HG02870 (cell line): Measurements from ENCODE around the gene MAP4K2.

Source experiments
- ATAC-seq: cut with Tn5 transposase; IDR thresholded peaks from one replicate; pipeline ENCODE4 v1.9.1; 2021; ENCODE audit warnings: mild to moderate bottlenecking, moderate library complexity; ENCODE audit not compliant: unreplicated experiment

MAP4K2 gene

DNA sequence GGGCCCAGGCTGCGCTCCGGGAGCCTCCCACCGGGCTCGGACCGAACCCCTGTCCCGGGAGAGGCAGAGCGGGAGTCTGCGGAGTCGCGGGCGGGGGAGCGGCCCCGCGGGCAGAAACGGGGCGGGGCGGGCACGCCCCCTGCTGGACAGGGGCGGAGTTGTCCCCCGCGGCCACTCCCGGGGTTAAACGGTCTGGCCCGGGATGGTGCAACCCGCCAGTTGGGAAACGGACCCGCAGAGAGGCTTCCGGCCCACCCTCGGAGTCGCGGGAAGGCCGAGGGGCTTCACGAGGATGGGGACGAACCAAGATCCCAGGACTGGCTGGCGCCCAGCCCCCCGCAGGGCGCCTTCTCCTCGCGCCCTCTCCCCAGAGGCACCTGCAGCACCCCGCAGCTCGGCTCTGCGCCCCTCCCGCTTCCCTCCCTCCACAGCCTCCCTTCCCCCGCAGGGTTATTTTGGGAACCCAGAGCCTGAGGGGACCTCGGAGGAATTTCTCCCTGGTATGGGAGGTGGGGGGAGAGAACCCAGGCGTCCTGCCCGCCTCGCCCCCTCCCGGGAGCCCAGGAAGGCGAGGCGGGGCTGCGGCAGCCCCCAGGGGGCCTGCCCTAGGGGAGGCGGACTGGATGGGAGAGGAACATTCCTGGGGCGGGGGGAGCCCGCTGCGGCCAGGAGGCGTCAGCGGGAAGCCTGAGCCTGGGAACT is 60.0 kb downstream of the MAP4K2 start:
- ATAC-seq, result no peak

DNA sequence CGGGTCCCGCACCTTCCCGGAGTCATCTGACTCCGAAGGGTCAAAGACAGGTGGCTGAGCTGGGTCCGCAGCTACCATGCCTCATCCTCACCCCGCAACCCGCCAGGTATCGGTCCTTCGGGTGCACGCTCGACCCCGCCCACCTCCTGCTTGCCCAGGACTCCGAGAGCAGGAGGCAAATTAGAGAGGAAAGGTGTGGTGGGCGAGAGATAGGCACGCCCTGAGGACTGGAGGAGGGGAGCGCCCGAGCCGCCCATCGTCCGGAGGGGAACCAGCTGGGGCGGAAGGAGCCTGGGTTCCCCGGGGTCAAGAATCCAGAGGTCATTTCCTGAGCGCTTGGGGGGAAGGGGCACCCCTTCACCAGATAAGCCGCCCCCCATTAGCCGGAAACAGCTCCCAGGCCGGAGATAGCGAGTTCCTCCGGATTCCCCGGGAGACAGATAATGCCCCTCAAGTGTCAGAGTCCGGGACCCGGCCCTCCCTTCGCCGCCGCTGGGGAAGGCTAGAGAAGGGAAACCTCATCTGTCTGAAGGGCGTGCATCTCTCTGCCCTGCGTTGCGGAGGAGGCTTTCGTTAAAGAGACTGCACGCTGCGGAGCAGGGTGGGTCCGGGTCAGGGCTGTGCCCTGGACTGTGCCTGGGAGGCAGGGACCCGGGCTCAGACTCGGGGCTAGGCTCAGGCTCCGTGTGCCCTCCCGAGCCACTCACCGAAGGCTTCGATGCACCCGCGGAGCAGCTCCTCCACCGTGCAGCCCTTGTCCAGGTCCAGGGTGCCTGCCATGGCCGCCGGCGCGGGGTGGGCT is 60.7 kb downstream of the MAP4K2 start:
- no peak for ATAC-seq

DNA sequence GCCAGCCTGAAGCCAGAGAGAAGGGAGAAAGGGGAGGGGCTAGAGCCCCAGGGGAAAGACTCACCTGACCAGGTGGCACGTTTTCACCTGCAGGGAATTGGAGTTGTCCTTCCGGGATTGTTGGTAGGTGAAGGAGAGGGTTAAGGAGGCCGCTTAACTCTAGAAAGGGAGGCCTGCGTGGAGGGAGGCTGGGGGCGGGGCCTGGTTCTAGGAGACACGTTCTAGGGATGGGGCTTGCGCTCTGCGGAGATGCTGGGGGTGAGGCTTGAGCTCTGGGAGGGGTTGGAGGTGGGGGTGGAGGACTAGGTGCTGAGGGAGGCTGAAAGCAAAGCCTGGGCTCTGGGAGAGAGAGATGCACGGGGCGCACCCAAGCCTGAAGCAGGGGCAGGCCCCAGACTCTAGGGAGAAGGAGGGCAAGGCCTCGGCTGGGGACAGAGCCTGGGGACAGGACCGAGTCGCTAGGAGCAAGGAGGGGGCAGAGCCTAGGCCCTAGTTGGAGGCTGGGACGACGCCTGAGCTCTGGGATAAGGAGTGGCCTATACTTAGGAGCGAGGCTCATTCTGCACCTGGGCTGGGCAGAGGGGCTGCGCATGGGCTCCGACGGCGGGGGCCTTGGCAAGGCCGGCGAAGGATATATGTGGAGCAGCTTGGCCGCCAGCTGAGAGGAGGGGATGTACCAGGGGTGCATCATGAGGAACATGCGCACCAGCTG is 61.5 kb downstream of the MAP4K2 start:
- ATAC-seq, result no peak

DNA sequence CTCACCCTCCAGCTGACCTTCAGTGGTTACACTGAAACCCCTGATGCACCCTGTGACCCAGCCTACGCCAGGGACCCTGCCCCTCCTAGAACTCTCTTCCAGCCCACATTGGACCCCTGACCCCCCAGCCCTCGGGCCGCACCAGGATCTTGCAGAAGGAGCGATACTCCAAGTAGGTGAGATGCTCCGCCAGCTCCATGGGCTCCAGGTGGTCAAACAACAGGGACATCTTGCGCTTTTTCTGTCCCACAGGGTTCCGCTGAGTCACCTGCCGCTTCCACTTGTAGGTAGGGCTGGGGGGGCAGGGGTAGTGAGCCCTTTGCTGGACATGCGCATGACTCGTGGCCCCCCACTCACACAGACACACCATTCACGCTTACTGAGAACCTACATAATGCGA is 63.1 kb downstream of the MAP4K2 start:
- ATAC-seq, result no peak

DNA sequence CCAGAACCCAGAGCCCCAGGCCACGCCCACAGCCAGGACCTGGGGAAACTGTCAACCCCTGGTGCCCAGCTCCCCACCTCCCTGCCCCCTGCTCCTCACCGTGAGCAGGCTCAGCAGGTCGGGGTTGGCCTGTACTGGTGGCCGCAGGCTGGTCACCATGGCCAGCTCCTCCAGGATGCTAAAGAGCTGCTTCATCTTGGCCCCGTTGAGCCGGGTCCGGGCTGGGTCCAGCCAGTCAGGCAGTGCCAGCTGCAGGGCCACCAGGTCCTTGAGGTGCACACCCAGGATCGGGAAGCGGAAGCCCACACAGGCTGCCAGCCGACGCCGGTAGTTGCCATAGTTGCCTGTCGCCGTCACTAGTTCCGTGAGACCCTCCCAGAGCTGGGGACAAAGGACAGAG is 66.4 kb downstream of the MAP4K2 start:
- no peak for ATAC-seq

DNA sequence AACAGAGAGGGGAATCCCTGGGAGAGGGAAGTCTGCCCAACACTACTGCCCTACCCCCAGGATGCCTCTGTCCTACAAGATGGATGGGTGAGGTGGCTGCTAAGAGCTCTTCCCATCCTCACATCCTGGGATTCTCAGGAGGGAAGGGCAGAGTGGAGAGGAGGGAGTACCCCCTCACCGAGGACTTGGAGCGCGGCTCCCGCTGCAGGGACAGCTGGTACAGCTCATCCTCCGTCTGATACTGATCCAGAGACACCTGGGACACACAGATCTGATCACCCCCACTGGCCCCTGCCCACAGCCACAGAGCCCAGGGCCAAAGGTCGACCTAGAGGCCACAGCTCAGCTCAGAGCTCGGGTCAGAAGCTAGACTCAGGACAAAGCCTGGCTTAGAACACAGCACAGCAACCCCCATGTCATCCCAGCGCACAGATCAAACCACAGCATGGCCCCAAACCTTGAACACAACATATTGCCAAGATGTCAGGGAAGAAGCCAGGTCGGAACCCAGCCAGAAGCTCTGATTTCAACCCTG is 67.2 kb downstream of the MAP4K2 start:
- no peak for ATAC-seq
